GM12875 (cell line): ENCODE data around the gene MCTP2.

Experiments
- H3K4me3 ChIP-seq: one replicate; pipeline ENCODE4 v1.5.1; 2011; ENCODE audit warnings: low read depth, low read length, control low read depth
- TF ChIP-seq, protein P1 (sequence below): IDR thresholded peaks from 2 replicates; pipeline ENCODE4 v1.5.1; 2011; ENCODE audit warnings: low read depth, mild to moderate bottlenecking, control low read depth, inconsistent platforms, low read length, moderate library complexity, borderline replicate concordance; ENCODE audit not compliant: insufficient read depth

The MCTP2 gene

DNA sequence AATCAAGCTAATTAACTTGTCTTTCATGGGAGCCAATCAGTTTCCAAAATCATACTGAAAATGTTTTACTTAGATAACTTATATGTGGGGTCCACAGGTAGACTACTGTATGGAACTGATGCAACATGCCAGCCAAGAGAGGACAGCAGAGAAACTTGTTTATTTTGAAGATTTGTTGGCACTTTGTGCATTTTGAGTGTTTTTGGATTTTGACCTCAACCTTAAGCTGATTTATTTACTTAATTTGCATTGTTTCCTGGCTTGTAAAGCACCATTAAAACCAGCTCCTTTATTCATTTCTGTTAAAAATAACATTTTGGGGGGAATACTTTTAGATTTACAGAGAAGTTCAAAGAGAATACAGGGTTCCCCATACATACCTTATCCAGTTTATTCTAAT is 166.6 kb downstream of the MCTP2 start:
- TF ChIP-seq, protein P1, sequence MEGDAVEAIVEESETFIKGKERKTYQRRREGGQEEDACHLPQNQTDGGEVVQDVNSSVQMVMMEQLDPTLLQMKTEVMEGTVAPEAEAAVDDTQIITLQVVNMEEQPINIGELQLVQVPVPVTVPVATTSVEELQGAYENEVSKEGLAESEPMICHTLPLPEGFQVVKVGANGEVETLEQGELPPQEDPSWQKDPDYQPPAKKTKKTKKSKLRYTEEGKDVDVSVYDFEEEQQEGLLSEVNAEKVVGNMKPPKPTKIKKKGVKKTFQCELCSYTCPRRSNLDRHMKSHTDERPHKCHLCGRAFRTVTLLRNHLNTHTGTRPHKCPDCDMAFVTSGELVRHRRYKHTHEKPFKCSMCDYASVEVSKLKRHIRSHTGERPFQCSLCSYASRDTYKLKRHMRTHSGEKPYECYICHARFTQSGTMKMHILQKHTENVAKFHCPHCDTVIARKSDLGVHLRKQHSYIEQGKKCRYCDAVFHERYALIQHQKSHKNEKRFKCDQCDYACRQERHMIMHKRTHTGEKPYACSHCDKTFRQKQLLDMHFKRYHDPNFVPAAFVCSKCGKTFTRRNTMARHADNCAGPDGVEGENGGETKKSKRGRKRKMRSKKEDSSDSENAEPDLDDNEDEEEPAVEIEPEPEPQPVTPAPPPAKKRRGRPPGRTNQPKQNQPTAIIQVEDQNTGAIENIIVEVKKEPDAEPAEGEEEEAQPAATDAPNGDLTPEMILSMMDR, result no peak

DNA sequence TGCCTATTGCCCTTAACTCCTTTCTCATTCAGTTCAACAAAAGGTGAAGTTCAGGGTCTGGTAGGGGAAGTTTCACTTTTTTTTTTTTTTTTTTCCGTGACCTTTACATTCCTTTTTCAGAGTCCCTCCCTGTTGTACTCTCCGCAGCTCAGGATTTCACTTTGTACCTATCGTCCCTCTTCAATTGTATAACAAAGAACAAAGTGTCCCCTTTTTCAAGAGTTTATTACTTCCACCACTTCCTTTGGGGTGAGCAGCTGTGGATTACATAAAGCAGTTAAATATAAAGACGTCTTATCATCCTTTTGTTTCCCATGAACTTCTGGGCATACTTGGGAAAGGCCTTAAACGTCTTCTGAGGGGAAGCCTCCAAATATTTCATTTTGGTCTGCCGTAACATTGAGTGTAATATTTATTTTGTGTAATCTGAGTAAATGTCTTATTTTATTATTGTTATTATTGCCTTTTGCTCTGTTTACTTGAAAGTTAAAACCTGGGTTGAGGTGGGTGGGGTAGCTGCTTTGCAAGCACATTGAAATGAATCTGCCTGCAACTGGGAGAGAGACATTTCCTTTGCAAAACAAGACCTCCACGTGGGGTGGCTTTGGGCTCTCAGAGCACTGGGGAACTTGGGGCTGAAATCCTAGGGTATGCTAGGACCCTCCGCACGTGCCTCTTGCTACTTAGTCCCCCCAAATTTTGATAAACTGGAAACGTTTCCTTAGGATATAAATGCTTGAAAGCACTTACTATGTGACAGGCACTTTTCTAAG is 169.4 kb downstream of the MCTP2 start:
- TF ChIP-seq, protein P1, result no peak
- H3K4me3 ChIP-seq, result no peak overlapping the region

More for the DNA sequence above, 166.6 kb downstream of the MCTP2 start:
- H3K4me3 ChIP-seq, result no peak overlapping the region

DNA sequence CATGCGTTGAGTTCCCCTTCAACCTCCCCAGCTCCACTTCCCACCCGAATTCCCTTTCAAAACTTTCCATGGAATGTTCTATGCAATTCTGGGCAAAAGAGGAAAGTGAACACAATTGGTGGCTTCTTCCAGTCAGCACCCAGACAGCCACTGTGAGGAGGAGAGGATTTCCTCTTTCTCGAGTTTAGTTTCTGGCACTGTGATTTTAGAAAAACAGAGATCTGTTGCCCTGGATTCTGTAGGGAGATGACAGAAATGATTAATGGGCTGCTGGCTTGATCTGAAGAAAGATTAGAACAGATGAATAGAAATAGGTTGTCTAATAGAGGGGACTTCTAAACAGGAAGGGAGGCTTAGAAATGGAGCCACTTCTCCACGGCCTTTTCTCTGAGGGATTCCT is 172.0 kb downstream of the MCTP2 start:
- TF ChIP-seq, protein P1, result no peak
- no peak overlapping the region for H3K4me3 ChIP-seq

DNA sequence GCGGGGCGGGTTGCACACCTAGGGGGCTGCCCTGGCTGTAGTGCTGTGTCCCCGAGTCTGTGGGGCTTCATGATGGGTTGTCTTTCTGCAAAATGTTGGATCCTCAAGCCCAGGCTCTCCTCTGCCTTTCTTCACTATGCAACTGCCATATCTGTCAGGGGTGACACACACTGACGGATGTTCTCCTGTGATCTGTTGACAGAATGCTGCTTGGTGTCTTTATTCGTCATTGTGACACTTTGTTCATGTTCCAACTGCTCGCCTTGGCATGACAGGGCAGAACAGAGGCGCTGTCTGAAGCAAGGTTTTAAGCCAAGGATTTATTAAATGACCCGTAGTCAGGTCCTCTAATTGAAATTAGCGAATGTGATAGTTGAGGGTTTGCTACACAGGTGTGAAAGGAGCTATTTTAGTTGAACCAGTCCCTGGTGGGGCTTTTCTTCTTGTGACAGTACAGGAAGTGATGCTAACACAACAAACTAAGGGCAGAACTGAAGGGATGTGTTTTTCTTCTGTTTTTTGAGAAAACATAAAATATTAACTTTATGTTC is 173.4 kb downstream of the MCTP2 start:
- TF ChIP-seq, protein P1, result no peak
- H3K4me3 ChIP-seq, result no peak overlapping the region

DNA sequence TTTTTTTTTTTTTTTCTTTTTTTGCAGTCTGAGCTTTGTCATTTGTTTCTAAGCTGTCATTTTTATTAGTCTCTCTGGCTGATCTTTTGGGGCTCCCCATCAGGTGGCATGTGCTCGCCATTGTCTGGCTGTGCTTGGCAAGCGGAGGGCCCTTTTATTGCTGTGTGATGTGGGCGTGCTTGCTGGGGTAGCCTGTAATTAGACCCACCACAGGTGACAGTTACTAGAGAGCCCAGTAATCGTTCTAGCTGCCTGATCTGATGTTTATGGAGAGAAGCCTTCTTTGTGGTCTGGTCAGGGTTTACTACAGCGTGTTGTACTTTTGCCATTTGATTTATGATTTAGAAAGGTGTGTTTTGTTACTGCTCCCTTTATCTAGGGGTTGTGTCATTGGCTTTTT is 179.9 kb downstream of the MCTP2 start:
- TF ChIP-seq, protein P1, result no peak
- H3K4me3 ChIP-seq, result no peak overlapping the region

DNA sequence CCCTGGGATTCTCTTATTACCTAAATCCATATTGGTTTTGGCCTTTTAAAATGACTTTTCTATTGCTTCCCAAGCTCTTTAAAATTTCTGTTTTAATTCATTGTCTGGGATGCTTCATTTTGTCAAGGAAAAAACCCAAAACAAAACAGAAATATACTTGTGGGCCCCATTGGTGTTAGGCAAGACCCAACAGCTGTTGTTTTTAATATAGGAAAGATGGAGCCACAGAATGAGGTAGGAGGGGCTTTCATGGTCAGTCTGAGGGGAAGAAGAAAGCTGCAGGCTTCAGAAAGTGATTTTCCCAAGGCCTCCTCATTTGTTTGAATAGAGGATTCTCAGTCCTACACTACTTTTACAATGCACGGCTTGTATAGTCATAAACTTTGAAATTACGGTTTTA is 180.5 kb downstream of the MCTP2 start:
- no peak overlapping the region for H3K4me3 ChIP-seq
- TF ChIP-seq, protein P1, result no peak
